Osteocyte (in vitro differentiated cells): Measurements from ENCODE around the gene CTBP1. TPM values are rescaled to one million over a fixed set of nuclear protein-coding genes. Genes with fewer than 3 reads are reported as not detected.

Experiments
- DNase-seq: peaks from one replicate; pipeline ENCODE4 v3.0.0; 2021; ENCODE audit warnings: mixed read lengths; ENCODE audit not compliant: unreplicated experiment; ENCODE audit errors: extremely low spot score
- H3K27ac Mint-ChIP-seq: one replicate; pipeline ENCODE4 v1.8.0; 2021; ENCODE audit warnings: mild to moderate bottlenecking, mixed read lengths; ENCODE audit not compliant: unreplicated experiment
- H3K27me3 Mint-ChIP-seq: one replicate; pipeline ENCODE4 v1.8.0; 2021; ENCODE audit warnings: mixed read lengths; ENCODE audit not compliant: unreplicated experiment
- H3K36me3 Mint-ChIP-seq: one replicate; pipeline ENCODE4 v1.8.0; 2021; ENCODE audit warnings: mixed read lengths; ENCODE audit not compliant: unreplicated experiment
- H3K4me1 Mint-ChIP-seq: one replicate; pipeline ENCODE4 v1.8.0; 2021; ENCODE audit warnings: mixed read lengths; ENCODE audit not compliant: unreplicated experiment
- H3K4me3 Mint-ChIP-seq: one replicate; pipeline ENCODE4 v1.8.0; 2021; ENCODE audit warnings: mild to moderate bottlenecking, moderate library complexity, mixed read lengths; ENCODE audit not compliant: unreplicated experiment
- H3K9me3 Mint-ChIP-seq: one replicate; pipeline ENCODE4 v1.8.0; 2021; ENCODE audit warnings: mixed read lengths; ENCODE audit not compliant: unreplicated experiment
- total RNA-seq: library from RNA; stranded (reverse); gene quantifications from 2 replicates; pipeline ENCODE4 v1.2.1, GENCODE V29; 2021
- TF ChIP-seq, protein P1 (sequence below): fragments of 200-600 bp; sonication (generic); IDR thresholded peaks from 2 replicates; pipeline ENCODE4 v1.5.0; 2021; ENCODE audit warnings: antibody characterized with exemption, mild to moderate bottlenecking, moderate library complexity

CTBP1 gene
- total RNA-seq, 1 donor from 2014 or later: 172 TPM

DNA sequence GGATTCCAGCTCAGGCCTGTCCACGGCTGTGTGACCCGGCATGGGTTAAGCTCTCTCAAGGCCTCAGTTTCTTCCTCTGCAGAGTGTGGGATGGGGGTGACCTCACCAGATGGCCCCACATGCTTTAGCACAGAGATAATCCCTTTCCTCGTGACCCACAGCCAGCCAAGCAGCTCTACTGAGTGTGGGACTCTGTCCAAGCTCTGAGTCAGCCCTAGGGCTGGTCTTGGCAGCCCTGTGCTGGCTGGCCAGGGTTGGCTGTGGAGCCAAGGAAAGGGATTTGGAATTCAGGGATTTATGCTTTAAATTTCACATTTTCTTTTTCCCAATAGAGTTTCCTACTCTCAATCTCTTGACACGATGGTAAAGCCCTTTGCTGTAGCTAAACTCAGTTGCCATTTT is 56.8 kb downstream of the CTBP1 start:
- TF ChIP-seq, protein P1, sequence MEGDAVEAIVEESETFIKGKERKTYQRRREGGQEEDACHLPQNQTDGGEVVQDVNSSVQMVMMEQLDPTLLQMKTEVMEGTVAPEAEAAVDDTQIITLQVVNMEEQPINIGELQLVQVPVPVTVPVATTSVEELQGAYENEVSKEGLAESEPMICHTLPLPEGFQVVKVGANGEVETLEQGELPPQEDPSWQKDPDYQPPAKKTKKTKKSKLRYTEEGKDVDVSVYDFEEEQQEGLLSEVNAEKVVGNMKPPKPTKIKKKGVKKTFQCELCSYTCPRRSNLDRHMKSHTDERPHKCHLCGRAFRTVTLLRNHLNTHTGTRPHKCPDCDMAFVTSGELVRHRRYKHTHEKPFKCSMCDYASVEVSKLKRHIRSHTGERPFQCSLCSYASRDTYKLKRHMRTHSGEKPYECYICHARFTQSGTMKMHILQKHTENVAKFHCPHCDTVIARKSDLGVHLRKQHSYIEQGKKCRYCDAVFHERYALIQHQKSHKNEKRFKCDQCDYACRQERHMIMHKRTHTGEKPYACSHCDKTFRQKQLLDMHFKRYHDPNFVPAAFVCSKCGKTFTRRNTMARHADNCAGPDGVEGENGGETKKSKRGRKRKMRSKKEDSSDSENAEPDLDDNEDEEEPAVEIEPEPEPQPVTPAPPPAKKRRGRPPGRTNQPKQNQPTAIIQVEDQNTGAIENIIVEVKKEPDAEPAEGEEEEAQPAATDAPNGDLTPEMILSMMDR: no peak
- H3K4me1 Mint-ChIP-seq: peaks cover 39% of the 10 kb centered on the region
- H3K27me3 Mint-ChIP-seq: peaks cover 3% of the 10 kb centered on the region
- H3K9me3 Mint-ChIP-seq: peaks cover 4% of the 10 kb centered on the region
- H3K36me3 Mint-ChIP-seq: peaks cover 3% of the 10 kb centered on the region
- peak overlapping the region; percentile 94 for H3K27ac Mint-ChIP-seq
- no peak overlapping the region for H3K4me3 Mint-ChIP-seq
- peak; percentile 90 for DNase-seq

DNA sequence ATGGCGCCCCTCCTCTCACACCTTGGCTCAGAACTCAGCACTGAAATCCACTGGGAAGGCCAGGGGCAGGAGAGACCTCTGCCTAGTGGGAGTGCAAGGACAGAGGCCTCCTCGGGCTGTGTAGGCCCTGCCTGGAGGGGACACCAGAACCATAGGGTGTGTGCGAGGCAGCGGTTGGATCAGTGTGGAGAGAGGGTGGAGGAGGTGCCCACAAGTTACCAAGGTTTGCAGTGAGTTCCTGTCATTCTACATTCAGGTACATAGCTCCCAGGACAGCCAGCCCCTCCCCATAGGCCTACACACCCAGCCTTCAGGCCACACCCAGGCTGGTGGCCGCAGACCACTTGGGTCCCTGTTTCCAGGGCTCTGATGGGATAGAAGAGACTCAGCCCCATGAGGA is 57.3 kb downstream of the CTBP1 start:
- H3K27ac Mint-ChIP-seq: peak overlapping the region; percentile 94
- peaks cover 40% of the 10 kb centered on the region for H3K4me1 Mint-ChIP-seq
- no peak overlapping the region for H3K4me3 Mint-ChIP-seq
- peaks cover 2% of the 10 kb centered on the region for H3K27me3 Mint-ChIP-seq
- peaks cover 4% of the 10 kb centered on the region for H3K9me3 Mint-ChIP-seq
- TF ChIP-seq, protein P1: no peak
- peak; percentile 60 for DNase-seq
- H3K36me3 Mint-ChIP-seq: peaks cover 1% of the 10 kb centered on the region

DNA sequence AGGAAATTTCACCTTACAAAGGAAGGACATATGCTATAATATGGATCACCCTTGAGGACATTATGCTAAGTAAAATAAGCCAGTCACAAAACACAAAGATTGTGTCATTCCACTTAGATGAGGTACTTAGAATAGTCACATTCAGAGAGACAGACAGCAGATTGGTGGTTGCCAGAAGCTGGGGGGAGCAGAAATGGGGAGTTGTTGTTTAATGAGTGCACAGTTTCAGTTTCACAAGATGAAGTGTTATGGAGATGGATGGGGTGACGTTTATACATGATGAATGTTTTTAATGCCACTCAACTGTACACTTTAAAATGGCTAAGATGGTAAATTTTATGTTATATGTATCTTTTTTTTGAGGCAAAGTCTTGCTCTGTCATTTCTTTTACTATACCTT is 61.7 kb downstream of the CTBP1 start:
- no peak overlapping the region for H3K27ac Mint-ChIP-seq
- TF ChIP-seq, protein P1: no peak
- H3K36me3 Mint-ChIP-seq: peaks cover 5% of the 10 kb centered on the region
- H3K4me1 Mint-ChIP-seq: peaks cover 40% of the 10 kb centered on the region
- no peak overlapping the region for H3K4me3 Mint-ChIP-seq
- peaks cover 9% of the 10 kb centered on the region for H3K9me3 Mint-ChIP-seq
- no peak for DNase-seq
- peaks cover 5% of the 10 kb centered on the region for H3K27me3 Mint-ChIP-seq

DNA sequence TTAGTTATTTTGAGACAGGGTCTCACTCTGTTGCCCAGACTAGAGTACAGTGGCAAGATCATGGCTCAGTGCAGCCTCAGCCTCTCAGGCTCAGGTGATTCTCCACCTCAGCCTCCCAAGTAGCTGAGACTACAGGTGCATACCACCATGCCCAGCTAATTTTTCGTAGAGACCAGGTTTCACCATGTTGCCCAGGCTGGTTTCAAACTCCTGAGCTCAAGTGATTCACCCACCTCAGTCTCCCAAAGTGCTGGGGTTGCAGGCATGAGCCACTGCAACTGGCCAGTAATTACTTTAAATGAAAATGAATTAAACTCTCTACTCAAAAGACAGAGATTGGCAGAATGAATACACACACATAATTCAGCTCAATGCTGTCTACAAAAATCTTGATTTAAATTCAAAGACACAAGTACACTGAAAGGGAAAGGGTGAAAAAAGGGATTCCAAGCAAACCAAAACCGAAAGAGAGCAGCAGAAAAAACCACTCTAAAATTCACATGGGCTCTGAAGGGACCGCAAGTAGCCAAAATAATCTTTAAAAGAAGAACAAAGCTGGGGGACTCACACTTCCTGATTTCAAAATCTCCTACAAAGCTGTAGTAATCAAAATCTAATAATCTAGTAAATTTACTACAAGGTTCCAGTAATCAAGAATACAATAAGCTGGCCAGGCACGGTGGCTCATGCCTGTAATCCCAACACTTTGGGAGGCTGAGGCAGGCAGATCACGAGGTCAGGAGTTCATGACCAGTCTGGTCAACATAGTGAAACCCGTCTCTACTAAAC is 64.8 kb downstream of the CTBP1 start:
- Mint-ChIP-seq H3K4me1 (peaks cover 22% of the 10 kb centered on the region), H3K9me3 (peaks cover 28% of the 10 kb centered on the region), H3K27ac (peak overlapping the region; percentile 18), H3K36me3 (peaks cover 19% of the 10 kb centered on the region), H3K4me3 (no peak overlapping the region), H3K27me3 (peaks cover 15% of the 10 kb centered on the region)
- DNase-seq: no peak
- TF ChIP-seq, protein P1: no peak

DNA sequence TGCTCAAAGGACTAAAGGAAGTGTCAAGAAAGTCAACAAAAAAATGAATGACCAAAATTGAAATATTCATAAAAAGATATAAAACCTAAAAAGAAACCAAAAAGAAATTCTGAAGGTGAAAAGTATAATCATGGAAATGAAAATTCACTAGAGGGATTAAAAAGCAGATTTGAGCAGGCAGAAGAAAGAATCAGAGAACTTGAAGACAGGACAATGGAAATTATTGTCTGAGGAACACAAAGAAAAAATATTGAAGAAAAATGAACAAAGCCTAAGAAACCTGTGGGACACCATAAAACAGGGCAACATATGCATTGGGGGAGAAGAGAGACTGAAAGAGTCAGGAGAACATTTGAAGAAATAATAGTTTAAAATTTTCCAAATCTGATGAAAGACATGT is 66.6 kb downstream of the CTBP1 start:
- H3K9me3 Mint-ChIP-seq: peaks cover 28% of the 10 kb centered on the region
- H3K27ac Mint-ChIP-seq: no peak overlapping the region

More for the DNA sequence above, 66.6 kb downstream of the CTBP1 start:
- Mint-ChIP-seq H3K4me3 (no peak overlapping the region), H3K36me3 (peaks cover 19% of the 10 kb centered on the region), H3K4me1 (peaks cover 34% of the 10 kb centered on the region), H3K27me3 (peaks cover 15% of the 10 kb centered on the region)
- TF ChIP-seq, protein P1: no peak
- no peak for DNase-seq
